Activated T-helper 2 cell treated with anti-CD3 and anti-CD28 coated beads, Interferon-gamma antibody, Interleukin-2, Interleukin-4, amounts not matched to agents 10 μg/mL and 5 μg/mL and 100 μg/mL, durations not matched to agents 14 hours and 24 hours and 36 hours (primary cell): ENCODE measurements around the gene TMEM163. TPM values are rescaled to one million over a fixed set of nuclear protein-coding genes. Genes with fewer than 3 reads are reported as not detected.
"Not testable (repeated sequence)": the region's sequence is repeated elsewhere in the genome, so short reads cannot be mapped to it uniquely, and the experiment has no call there.

ENCODE experiments used
- DNase-seq: peaks from one replicate; pipeline ENCODE4 v3.0.0; 2021; ENCODE audit warnings: low spot score
- H3K27ac Mint-ChIP-seq: one replicate; pipeline ENCODE4 v1.8.0; 2021; ENCODE audit warnings: mixed read lengths
- H3K27me3 Mint-ChIP-seq: one replicate; pipeline ENCODE4 v1.8.0; 2021; ENCODE audit warnings: low read depth, mixed read lengths
- H3K36me3 Mint-ChIP-seq: one replicate; pipeline ENCODE4 v1.8.0; 2021; ENCODE audit warnings: low read depth, mixed read lengths
- H3K4me1 Mint-ChIP-seq: one replicate; pipeline ENCODE4 v1.8.0; 2021; ENCODE audit warnings: low read depth, mixed read lengths
- H3K4me3 Mint-ChIP-seq: one replicate; pipeline ENCODE4 v1.8.0; 2021; ENCODE audit warnings: low read depth, mild to moderate bottlenecking, moderate library complexity, mixed read lengths
- H3K9me3 Mint-ChIP-seq: one replicate; pipeline ENCODE4 v1.8.0; 2021; ENCODE audit warnings: mixed read lengths
- intact Hi-C: fragments of 100-400 bp; cut with micrococcal nuclease; formaldehyde crosslinking; loops from one replicate; pipeline ENCODE4 v1.15.1; 2023
- total RNA-seq: library from RNA; stranded (reverse); gene quantifications from 2 replicates; pipeline ENCODE4 v1.2.3, GENCODE V29; 2022

TMEM163 gene
- total RNA-seq, 1 donor from 2014 or later: 0.27 TPM

DNA sequence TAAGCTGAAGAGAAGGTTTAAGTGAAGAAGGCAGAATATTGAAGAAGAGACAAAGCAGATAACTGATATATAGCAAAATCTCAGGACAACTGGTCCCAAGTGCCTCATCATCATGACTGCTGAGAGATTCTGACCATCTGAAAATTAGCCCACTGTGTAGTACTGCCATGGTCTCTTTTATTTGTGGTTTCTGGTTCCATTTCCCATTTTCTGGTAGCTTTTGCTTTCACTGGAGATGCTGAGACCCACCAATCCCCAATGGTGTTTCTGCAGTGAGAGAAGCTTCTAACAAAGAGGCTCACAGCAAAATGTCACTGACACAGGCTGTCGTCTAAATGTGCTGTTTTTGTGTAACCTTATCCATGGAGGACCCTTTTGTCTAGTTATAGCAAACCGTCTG, 79.5 kb downstream of the TMEM163 start:
- H3K36me3 Mint-ChIP-seq: no peaks in the 10 kb centered on the region
- H3K27ac Mint-ChIP-seq: no peak overlapping the region
- DNase-seq: no peak
- peaks cover 34% of the 10 kb centered on the region for H3K27me3 Mint-ChIP-seq
- intact Hi-C loops: no loop called here
- H3K9me3 Mint-ChIP-seq: no peaks in the 10 kb centered on the region
- peaks cover 4% of the 10 kb centered on the region for H3K4me1 Mint-ChIP-seq
- no peak overlapping the region for H3K4me3 Mint-ChIP-seq

DNA sequence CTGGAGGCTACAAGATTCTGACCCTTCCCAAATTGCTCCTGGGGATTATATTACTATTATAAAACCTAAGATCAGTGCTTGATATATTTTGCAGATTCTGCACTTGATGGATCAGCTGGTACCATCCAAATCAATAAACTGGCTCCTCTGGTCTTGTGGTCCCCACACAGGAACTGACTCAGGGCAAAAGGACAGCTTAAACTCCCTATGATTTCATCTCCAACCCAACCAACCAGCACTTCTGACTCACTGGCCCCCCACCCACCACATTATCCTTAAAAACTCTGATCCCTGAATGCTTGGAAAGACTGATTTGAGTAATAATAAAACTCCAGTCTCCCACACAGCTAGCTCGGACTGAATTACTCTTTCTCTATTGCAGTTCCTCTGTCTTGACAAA, 82.1 kb downstream of the TMEM163 start:
- Mint-ChIP-seq H3K9me3 (no peaks in the 10 kb centered on the region), H3K27me3 (peaks cover 31% of the 10 kb centered on the region), H3K27ac (no peak overlapping the region), H3K36me3 (no peaks in the 10 kb centered on the region), H3K4me3 (no peak overlapping the region), H3K4me1 (peaks cover 1% of the 10 kb centered on the region)
- intact Hi-C loops: no loop called here
- no peak for DNase-seq

DNA sequence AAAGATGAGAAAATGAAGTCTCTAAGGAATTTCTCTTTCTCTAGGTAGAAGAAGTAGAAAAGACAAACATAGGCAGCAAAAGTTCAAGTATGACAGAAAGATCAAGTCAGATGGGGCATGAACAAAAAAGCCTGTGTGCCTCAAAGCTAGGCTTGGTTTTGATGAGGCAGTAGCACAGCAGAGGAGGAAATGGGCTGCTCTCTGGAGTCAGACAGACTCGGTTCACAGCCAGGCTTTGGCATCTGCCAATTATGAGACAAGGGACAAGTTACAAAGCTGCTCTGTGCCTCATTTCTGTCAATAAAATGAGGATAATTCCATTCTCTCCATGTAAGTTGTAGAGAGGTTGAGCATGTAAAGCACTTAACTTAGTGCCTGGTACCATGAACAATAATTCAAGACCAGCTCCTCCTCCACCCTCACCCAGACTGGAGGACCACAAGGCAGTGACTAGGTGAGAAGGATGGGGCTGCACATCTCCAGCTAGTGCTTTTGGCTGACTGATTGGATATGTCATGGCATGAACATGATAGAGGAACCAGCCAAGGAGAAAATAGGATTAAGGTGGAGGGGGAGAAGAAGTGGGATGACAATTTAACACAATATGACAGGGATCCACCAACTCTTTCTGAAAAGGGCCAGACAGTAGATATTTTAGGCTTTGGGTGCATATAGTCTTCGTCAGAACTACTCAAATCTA, 84.6 kb downstream of the TMEM163 start:
- DNase-seq: no peak
- intact Hi-C loops: no loop called here
- peaks cover 1% of the 10 kb centered on the region for H3K4me1 Mint-ChIP-seq
- H3K9me3 Mint-ChIP-seq: no peaks in the 10 kb centered on the region
- peaks cover 28% of the 10 kb centered on the region for H3K27me3 Mint-ChIP-seq
- no peak overlapping the region for H3K27ac Mint-ChIP-seq
- H3K36me3 Mint-ChIP-seq: no peaks in the 10 kb centered on the region
- H3K4me3 Mint-ChIP-seq: no peak overlapping the region

DNA sequence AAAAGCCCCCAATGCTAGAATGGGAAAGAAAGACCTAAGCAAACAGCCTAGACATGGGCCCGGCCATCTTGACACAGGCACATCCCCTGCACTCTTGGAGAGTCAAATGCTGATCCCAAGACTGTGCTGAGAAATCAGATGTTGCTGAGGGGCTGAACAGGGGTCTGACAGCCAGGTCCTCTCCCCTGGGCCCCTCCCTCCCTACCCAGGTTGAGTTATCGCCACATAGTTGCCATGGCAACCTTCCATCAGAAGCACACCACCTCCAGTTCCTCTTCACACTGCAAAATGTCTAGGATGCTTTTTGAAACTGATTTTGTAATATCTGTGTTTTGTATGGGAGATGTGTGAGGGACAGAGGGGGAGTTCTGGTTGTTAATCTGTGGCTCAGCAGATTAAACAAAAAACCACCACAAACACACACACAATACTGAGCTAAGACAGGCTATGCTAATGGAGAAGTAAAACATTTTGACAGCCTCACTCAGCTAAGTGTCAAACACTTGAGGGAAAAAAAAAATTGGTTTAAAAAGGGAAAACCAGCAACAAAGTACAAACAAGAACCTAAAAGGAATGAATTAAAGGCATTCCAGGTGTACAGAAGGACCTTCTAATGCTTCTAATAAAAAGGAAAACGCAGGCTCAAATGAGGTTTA, 88.2 kb downstream of the TMEM163 start:
- H3K27me3 Mint-ChIP-seq: peaks cover 21% of the 10 kb centered on the region
- H3K4me3 Mint-ChIP-seq: no peak overlapping the region
- no peaks in the 10 kb centered on the region for H3K4me1 Mint-ChIP-seq
- H3K36me3 Mint-ChIP-seq: no peaks in the 10 kb centered on the region
- no peak for DNase-seq
- H3K27ac Mint-ChIP-seq: no peak overlapping the region
- intact Hi-C loops: no loop called here
- H3K9me3 Mint-ChIP-seq: no peaks in the 10 kb centered on the region

DNA sequence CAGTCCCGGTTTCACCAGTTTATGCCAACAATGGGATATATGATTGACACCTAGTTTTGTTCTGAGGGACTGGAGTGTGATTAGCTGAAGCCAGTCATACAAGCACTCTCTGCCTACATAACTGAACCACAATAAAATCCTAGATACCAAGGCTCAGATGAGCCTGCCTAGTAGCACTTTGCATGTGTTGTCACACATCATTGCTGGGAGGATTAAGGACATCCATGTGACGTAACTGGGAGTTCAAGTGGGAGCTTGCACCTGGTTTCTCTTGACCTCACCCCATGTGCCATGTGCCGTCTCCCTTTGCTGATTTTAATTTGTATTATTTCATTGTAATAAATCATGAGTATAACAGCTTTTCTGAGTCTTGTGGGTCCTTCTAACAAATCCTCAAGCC, 90.3 kb downstream of the TMEM163 start:
- Mint-ChIP-seq H3K27ac (no peak overlapping the region), H3K9me3 (no peaks in the 10 kb centered on the region), H3K36me3 (no peaks in the 10 kb centered on the region), H3K27me3 (peaks cover 13% of the 10 kb centered on the region), H3K4me3 (no peak overlapping the region), H3K4me1 (peaks cover 7% of the 10 kb centered on the region)
- no peak for DNase-seq
- intact Hi-C loops: no loop called here

DNA sequence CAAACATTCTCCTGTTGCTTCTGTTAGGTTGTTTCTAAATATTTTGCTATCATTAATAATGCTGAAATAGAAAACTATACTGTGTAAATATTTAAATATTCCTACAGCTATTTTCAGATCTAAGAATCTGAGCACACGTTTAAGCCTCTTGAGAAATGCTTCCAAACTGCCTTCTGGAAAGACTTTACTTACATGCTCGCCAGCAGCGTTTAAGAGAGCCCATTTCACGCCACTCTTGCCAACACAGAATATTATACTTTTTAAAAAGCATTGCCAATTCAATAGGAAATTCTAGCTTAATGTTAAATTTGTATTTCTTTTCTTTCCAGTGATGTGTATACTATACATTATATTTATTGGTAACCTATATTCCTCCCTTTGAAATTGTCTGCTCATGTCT, 92.0 kb downstream of the TMEM163 start:
- intact Hi-C loops: no loop called here
- Mint-ChIP-seq H3K9me3 (no peaks in the 10 kb centered on the region), H3K36me3 (no peaks in the 10 kb centered on the region), H3K27me3 (peaks cover 9% of the 10 kb centered on the region), H3K27ac (no peak overlapping the region), H3K4me3 (no peak overlapping the region), H3K4me1 (peaks cover 13% of the 10 kb centered on the region)
- DNase-seq: no peak

DNA sequence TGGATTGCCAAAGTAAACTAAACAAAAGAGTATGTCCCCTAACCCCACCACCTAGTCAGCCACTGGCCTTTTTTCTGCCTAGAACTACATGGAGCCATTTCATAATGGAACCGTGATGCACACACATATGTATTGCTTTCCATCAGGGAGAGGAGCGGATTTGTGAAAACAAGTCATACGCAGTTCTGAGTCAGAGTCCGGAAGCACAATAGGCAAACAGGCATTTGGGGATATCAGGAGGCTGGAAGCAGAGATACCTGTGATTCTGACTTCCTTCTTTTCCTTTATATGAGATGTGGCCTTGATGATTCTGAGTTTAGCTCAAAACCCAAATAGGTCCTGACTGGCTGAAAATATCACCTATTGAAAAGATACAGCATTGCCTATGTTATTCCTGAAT, 93.5 kb downstream of the TMEM163 start:
- intact Hi-C loops: no loop called here

DNA sequence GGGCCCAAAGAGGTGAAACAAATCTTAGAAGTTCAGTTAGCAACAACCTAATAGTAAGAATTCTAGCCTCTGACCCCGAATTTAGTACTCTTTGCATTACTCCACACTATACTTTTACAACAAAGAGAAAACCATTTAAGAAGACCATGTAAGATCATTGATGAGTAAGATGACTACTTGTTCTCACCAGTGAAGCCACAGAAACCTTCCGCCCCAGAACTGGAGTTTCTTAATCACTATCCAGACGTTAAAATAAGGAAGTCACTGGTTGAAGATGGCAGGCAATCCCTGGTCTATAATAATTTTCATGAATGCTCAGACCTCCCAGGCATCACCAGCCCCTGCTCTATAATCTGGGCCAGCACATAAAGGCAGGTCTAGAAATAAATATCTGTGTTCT, 95.0 kb downstream of the TMEM163 start:
- H3K36me3 Mint-ChIP-seq: no peaks in the 10 kb centered on the region
- no peak overlapping the region for H3K27ac Mint-ChIP-seq
- peaks cover 13% of the 10 kb centered on the region for H3K4me1 Mint-ChIP-seq
- intact Hi-C loops: loop anchor here (5.0 kb wide), 3 partner anchors 44 to 606 kb away; no protein-coding TSS in a partner anchor
- no peak overlapping the region for H3K4me3 Mint-ChIP-seq
- peaks cover 9% of the 10 kb centered on the region for H3K9me3 Mint-ChIP-seq
- H3K27me3 Mint-ChIP-seq: peaks cover 5% of the 10 kb centered on the region
- DNase-seq: peak; percentile 11

More for the DNA sequence above, 93.5 kb downstream of the TMEM163 start:
- DNase-seq: no peak
- Mint-ChIP-seq H3K4me1 (peaks cover 13% of the 10 kb centered on the region), H3K9me3 (no peaks in the 10 kb centered on the region), H3K4me3 (no peak overlapping the region), H3K27me3 (peaks cover 5% of the 10 kb centered on the region), H3K27ac (no peak overlapping the region), H3K36me3 (no peaks in the 10 kb centered on the region)

DNA sequence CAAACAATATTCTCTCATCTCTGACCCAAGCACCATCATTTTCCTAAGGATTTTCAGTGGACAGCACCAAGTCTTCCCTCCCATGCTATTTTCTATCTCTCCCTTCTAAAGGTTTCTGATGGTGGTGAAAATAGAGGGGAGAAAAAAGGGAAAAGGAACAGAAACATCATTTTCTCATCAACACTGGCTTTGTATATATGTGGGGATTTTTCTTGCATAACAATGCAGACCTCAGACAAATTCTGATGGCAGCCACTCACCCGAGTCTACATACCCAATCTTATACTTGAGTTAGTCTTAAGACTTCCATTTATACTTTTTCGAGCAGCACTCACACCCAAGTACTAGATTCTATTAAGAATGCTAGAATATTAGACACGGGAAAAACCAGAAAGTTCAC, 95.8 kb downstream of the TMEM163 start:
- H3K27ac Mint-ChIP-seq: no peak overlapping the region
- H3K27me3 Mint-ChIP-seq: peaks cover 9% of the 10 kb centered on the region
- H3K4me1 Mint-ChIP-seq: peaks cover 13% of the 10 kb centered on the region
- H3K36me3 Mint-ChIP-seq: no peaks in the 10 kb centered on the region
- peaks cover 11% of the 10 kb centered on the region for H3K9me3 Mint-ChIP-seq
- no peak for DNase-seq
- intact Hi-C loops: loop anchor here (5.0 kb wide), 3 partner anchors 44 to 606 kb away; no protein-coding TSS in a partner anchor
- no peak overlapping the region for H3K4me3 Mint-ChIP-seq

DNA sequence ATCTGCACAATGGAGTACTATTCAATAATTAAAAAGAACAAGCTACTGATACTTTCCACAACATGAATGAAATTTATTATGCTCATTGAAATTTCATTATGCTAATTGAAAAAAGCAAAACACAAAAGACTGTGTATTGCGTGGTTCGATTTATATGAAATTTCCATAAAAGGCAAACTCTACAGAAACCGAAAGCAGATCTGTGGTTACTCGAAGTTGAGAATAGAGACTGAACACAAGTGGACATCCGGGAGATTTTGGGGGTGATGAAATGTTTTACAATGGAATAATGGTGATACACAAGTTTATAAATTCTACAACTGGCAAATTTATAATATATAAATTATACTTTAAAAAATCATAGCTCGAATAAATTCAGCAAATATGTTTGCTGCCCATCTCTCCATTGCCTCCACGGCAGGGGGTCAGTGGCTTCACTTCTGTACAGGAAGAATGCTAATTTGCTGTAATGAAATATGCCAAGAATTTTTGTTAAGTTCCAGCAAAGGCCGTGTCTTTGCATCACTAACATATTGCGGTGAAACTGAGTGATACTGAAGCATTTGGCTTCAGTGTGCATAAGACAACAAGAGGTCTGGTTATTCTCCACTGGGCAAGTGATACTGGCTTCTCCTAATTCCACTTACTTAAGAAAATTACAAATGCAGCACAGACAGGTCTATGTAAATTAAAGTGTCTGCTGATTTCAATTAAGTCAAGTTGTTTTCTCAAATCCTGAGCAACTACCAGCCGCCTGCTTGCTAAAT, 96.7 kb downstream of the TMEM163 start:
- no peaks in the 10 kb centered on the region for H3K36me3 Mint-ChIP-seq
- H3K4me1 Mint-ChIP-seq: peaks cover 13% of the 10 kb centered on the region
- intact Hi-C loops: loop anchor here (5.0 kb wide), 3 partner anchors 45 to 605 kb away; no protein-coding TSS in a partner anchor
- H3K9me3 Mint-ChIP-seq: peaks cover 11% of the 10 kb centered on the region
- peaks cover 9% of the 10 kb centered on the region for H3K27me3 Mint-ChIP-seq
- DNase-seq: no peak
- no peak overlapping the region for H3K4me3 Mint-ChIP-seq
- H3K27ac Mint-ChIP-seq: no peak overlapping the region

DNA sequence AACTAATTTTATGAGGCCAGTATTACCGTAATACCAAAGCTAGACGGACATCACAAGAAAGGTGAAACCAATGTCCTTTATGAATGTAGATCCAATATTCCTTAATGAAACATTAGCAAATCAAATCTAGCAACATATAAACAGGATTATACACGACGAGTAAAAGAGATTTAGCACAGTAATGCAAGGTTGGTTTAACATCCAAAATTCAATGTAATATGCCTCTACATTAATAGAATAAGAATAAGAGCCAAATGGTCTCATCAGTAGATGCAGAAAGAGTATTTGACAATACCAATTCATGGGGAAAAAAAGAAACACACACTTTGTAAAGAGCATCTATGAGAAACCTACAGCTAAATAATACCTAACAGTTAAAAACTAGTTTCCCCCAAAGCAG, 99.5 kb downstream of the TMEM163 start:
- intact Hi-C loops: no loop called here
- H3K9me3 Mint-ChIP-seq: peaks cover 16% of the 10 kb centered on the region
- peaks cover 8% of the 10 kb centered on the region for H3K27me3 Mint-ChIP-seq
- no peak overlapping the region for H3K4me3 Mint-ChIP-seq
- no peak for DNase-seq
- H3K27ac Mint-ChIP-seq: no peak overlapping the region
- no peaks in the 10 kb centered on the region for H3K36me3 Mint-ChIP-seq
- peaks cover 12% of the 10 kb centered on the region for H3K4me1 Mint-ChIP-seq

DNA sequence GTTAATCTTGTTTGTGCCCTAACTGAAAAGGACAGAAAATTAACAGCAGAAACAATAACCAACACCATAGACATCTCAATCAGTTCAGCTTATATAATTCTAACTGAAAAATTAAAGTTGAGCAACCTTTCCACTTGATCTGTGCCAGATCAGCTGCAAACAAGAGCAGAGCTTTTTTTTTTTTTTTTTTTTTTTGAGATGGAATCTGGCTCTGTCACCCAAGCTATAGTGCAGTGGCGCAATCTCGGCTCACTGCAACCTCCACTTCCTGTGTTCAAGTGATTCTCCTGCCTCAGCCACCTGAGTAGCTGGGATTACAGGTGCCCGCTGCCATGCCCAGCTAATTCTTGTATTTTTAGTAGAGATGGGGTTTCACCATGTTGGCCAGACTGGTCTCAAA, 103.3 kb downstream of the TMEM163 start:
- H3K27ac Mint-ChIP-seq, H3K36me3 Mint-ChIP-seq: not testable (repeated sequence)
- H3K9me3 Mint-ChIP-seq: peaks cover 34% of the 10 kb centered on the region

DNA sequence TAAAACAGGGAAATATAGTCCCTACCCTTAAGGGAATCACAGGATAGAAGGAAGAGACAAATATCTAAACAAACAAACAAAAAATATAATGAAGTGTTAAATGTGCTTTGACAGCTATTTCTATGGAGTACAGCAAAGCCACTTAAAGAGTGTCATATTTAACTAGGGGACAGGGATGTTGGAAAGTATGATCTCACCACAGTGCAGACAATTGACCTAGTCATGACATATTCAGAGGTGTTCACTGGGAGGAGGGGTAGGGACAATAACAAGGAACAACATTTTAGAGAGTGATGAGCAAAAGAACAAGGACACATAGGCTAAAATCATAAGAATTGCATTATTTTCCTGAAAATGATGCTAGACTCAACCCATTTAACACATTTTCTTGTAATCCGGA, 107.5 kb downstream of the TMEM163 start:
- no peak overlapping the region for H3K4me3 Mint-ChIP-seq
- intact Hi-C loops: no loop called here
- no peak for DNase-seq
- H3K4me1 Mint-ChIP-seq: no peaks in the 10 kb centered on the region
- H3K27ac Mint-ChIP-seq: no peak overlapping the region
- H3K27me3 Mint-ChIP-seq: peaks cover 12% of the 10 kb centered on the region
- H3K36me3 Mint-ChIP-seq: no peaks in the 10 kb centered on the region
- H3K9me3 Mint-ChIP-seq: peaks cover 27% of the 10 kb centered on the region

More for the DNA sequence above, 103.3 kb downstream of the TMEM163 start:
- intact Hi-C loops, H3K4me3 Mint-ChIP-seq, DNase-seq, H3K4me1 Mint-ChIP-seq: not testable (repeated sequence)
- H3K27me3 Mint-ChIP-seq: peaks cover 15% of the 10 kb centered on the region
